CD4-positive, alpha-beta T cell (primary cell): ENCODE data around the gene COG3. TPM values are rescaled to one million over a fixed set of nuclear protein-coding genes. Genes with fewer than 3 reads are reported as not detected.

Experiments
- ATAC-seq: fragments of 200-7000 bp; cut with Tn5 transposase; one replicate; pipeline ENCODE4 v1.10.0; 2022; ENCODE audit warnings: mild to moderate bottlenecking; ENCODE audit not compliant: poor library complexity
- CTCF ChIA-PET: fragments of 350-600 bp; sonication (Branson Sonifier 250); formaldehyde crosslinking; loops from one replicate; lab custom pipeline; 2021; ENCODE audit warnings: antibody characterized with exemption, inconsistent platforms; lab: Charles Lee
- POLR2A ChIA-PET: fragments of 350-600 bp; sonication (Branson Sonifier 250); formaldehyde crosslinking; loops from one replicate; lab custom pipeline; 2021; ENCODE audit warnings: antibody characterized with exemption, inconsistent platforms; lab: Charles Lee
- DNase-seq, 14 experiments: peaks; one replicate each; pipeline ENCODE4 v3.0.0-alpha.2; 2013 to 2020; ENCODE audit warnings: mixed read lengths in 2 of 14
- H3K27ac ChIP-seq, 2 donors: one replicate each; pipeline versions ENCODE4 v1.5.1 to v1.7.0; 2013; ENCODE audit warnings: low read length in 2 of 2, low read depth in 1 of 2, mild to moderate bottlenecking in 1 of 2
- H3K27me3 ChIP-seq, 2 experiments: 1 replicate in 1 of 2; 2 replicates in 1 of 2; pipeline versions ENCODE4 v1.6.1 to v1.7.0; 2013; ENCODE audit warnings: low read length in 2 of 2, control low read depth in 1 of 2, mild to moderate bottlenecking in 1 of 2, moderate library complexity in 1 of 2; ENCODE audit not compliant: insufficient read depth in 2 of 2, control insufficient read depth in 1 of 2
- H3K36me3 ChIP-seq: one replicate; pipeline ENCODE4 v1.6.1; 2013; ENCODE audit warnings: low read length, control low read depth; ENCODE audit not compliant: insufficient read depth
- H3K4me1 ChIP-seq: one replicate; pipeline ENCODE4 v1.6.1; 2013; ENCODE audit warnings: low read length, control low read depth; ENCODE audit not compliant: insufficient read depth
- H3K4me3 ChIP-seq: one replicate; pipeline ENCODE4 v1.5.1; 2013; ENCODE audit warnings: mild to moderate bottlenecking, low read length, moderate library complexity
- H3K9me3 ChIP-seq, 2 experiments: 1 replicate in 1 of 2; 2 replicates in 1 of 2; pipeline versions ENCODE4 v1.6.1 to v1.7.0; 2013; ENCODE audit warnings: low read length in 2 of 2, mild to moderate bottlenecking in 2 of 2, control low read depth in 1 of 2, moderate library complexity in 1 of 2; ENCODE audit not compliant: control insufficient read depth in 1 of 2, insufficient read depth in 1 of 2
- H3K27ac Mint-ChIP-seq: one replicate; pipeline ENCODE4 v1.8.0; 2020; ENCODE audit warnings: mixed read lengths
- H3K27me3 Mint-ChIP-seq: one replicate; pipeline ENCODE4 v1.8.0; 2021; ENCODE audit warnings: mixed read lengths
- H3K36me3 Mint-ChIP-seq: one replicate; pipeline ENCODE4 v1.8.0; 2021; ENCODE audit warnings: low read depth, mixed read lengths
- H3K4me1 Mint-ChIP-seq: one replicate; pipeline ENCODE4 v1.8.0; 2021; ENCODE audit warnings: low read depth, mixed read lengths
- H3K4me3 Mint-ChIP-seq: one replicate; pipeline ENCODE4 v1.8.0; 2020; ENCODE audit warnings: mild to moderate bottlenecking, mixed read lengths
- H3K9me3 Mint-ChIP-seq: one replicate; pipeline ENCODE4 v1.8.0; 2020; ENCODE audit warnings: mixed read lengths
- CTCF ChIP-seq: fragments of 200-600 bp; IDR thresholded peaks from one replicate; pipeline ENCODE4 v1.8.0; 2022; ENCODE audit warnings: antibody characterized with exemption, mild to moderate bottlenecking
- intact Hi-C, 2 experiments: fragments of 100-400 bp; cut with DNase I in 1 of 2; cut with micrococcal nuclease in 1 of 2; formaldehyde crosslinking; loops; one replicate each; pipeline versions ENCODE4 v1.15.1 to v1.9.0; 2023 to 2025; cut with DNase I, micrococcal nuclease
- total RNA-seq, 174 experiments: library from RNA in 2 of 174; stranded (reverse) in 2 of 174; gene quantifications; one replicate each; pipeline ENCODE4 v1.2.3 and lab custom pipeline; 2021 to 2026

The COG3 gene
- total RNA-seq, 2 experiments from 2014 or later, result 52.8 to 57.0 TPM

- POLR2A ChIA-PET, result no interaction called here
These were observed 7.5 kb downstream of the COG3 start for GRCh38 chr13:45472171-45472705.

GRCh38 chr13:45473627-45474026 lies 8.9 kb downstream of the COG3 start:
- H3K36me3 ChIP-seq, result peaks cover 16% of the 10 kb centered on the region
- H3K9me3 ChIP-seq, result no peaks in the 10 kb centered on the region
- H3K4me1 Mint-ChIP-seq, result peaks cover 67% of the 10 kb centered on the region
- intact Hi-C loops, result loop anchor here in 1 of 2 experiments (5.0 kb wide), 1 partner anchor 76 kb away; no protein-coding TSS in a partner anchor
- TF ChIP-seq CTCF, result peak; percentile 31
- H3K9me3 Mint-ChIP-seq, result no peaks in the 10 kb centered on the region
- POLR2A ChIA-PET, result interaction anchor here (0.7 to 2.1 kb wide), 2 partner anchors 9 to 55 kb away, joined by 3 to 9 read pairs; partner anchors contain the start of genes COG3 and SLC25A30
- peak overlapping the region; percentile 45 for H3K4me3 Mint-ChIP-seq
- no peak overlapping the region for H3K4me3 ChIP-seq
- no peaks in the 10 kb centered on the region for H3K27me3 Mint-ChIP-seq
- ATAC-seq (peak; percentile 89), DNase-seq (peak in 6 of 14 experiments; percentile 4 to 60 (median 22))
- peaks cover 12% of the 10 kb centered on the region for H3K4me1 ChIP-seq
- H3K27ac ChIP-seq, result no peak overlapping the region
- no peaks in the 10 kb centered on the region for H3K27me3 ChIP-seq
- H3K36me3 Mint-ChIP-seq, result peaks cover 42% of the 10 kb centered on the region
- CTCF ChIA-PET, result interaction anchor here (0.7 to 1.5 kb wide), 4 partner anchors 9 to 156 kb away, joined by 3 to 9 read pairs (median 5); partner anchors contain the start of gene COG3
- H3K27ac Mint-ChIP-seq, result no peak overlapping the region

More at GRCh38 chr13:45472171-45472705, 7.5 kb downstream of the COG3 start:
- no peak for DNase-seq
- TF ChIP-seq CTCF, result no peak
- Histone ChIP-seq H3K36me3 (peaks cover 13% of the 10 kb centered on the region), H3K4me3 (no peak overlapping the region), H3K27me3 (no peaks in the 10 kb centered on the region), H3K4me1 (peaks cover 15% of the 10 kb centered on the region), H3K9me3 (no peaks in the 10 kb centered on the region), H3K27ac (no peak overlapping the region)
- ATAC-seq, result no peak
- Mint-ChIP-seq H3K36me3 (peaks cover 34% of the 10 kb centered on the region), H3K27me3 (no peaks in the 10 kb centered on the region), H3K27ac (peak overlapping the region; percentile 4), H3K4me1 (peaks cover 81% of the 10 kb centered on the region), H3K4me3 (no peak overlapping the region), H3K9me3 (no peaks in the 10 kb centered on the region)
- intact Hi-C loops, result loop anchor here in 1 of 2 experiments (5.0 kb wide), 1 partner anchor 75 kb away; no protein-coding TSS in a partner anchor
- CTCF ChIA-PET, result interaction anchor here (1.0 kb wide), 1 partner anchor 31 kb away, joined by 3 read pairs; no protein-coding TSS in a partner anchor

GRCh38 chr13:45474584-45475454 lies 10.1 kb downstream of the COG3 start:
- POLR2A ChIA-PET, result interaction anchor here (2.1 kb wide), 1 partner anchor 10 kb away, joined by 9 read pairs; the partner anchor contains the start of gene COG3
- Histone ChIP-seq H3K27ac (no peak overlapping the region), H3K4me1 (peaks cover 12% of the 10 kb centered on the region), H3K9me3 (no peaks in the 10 kb centered on the region), H3K4me3 (no peak overlapping the region), H3K36me3 (peaks cover 26% of the 10 kb centered on the region), H3K27me3 (no peaks in the 10 kb centered on the region)
- ATAC-seq (no peak), DNase-seq (no peak)
- Mint-ChIP-seq H3K4me1 (peaks cover 64% of the 10 kb centered on the region), H3K9me3 (no peaks in the 10 kb centered on the region), H3K4me3 (no peak overlapping the region), H3K36me3 (peaks cover 54% of the 10 kb centered on the region), H3K27ac (peak overlapping the region; percentile 67), H3K27me3 (no peaks in the 10 kb centered on the region)
- intact Hi-C loops, result loop anchor here in 1 of 2 experiments (5.0 kb wide), 1 partner anchor 78 kb away; no protein-coding TSS in a partner anchor
- TF ChIP-seq CTCF, result no peak
- CTCF ChIA-PET, result interaction anchor here (0.7 to 1.5 kb wide), 5 partner anchors 7 to 103 kb away, joined by 3 to 9 read pairs (median 4); partner anchors contain the start of gene COG3
